ENCODE measurements around the gene AGBL3. TPM values are rescaled to one million over a fixed set of nuclear protein-coding genes. Genes with fewer than 3 reads are reported as not detected.

Gene AGBL3
- 1.2 and 1.3 TPM in 2 replicates for total RNA-seq
- long read RNA-seq, partial matches to known transcripts = 2 of 5 reads
- long read RNA-seq, other reads (novel, unspliced or antisense) = 3 of 5 reads

GRCh38 chr7:134986363-134987251 lies at the start of gene AGBL3:
Gene AGBL3, plus strand, starts transcription at chr7:134986508. Its CDS starts 1,426 bp downstream, at chr7:134987934.
- Mint-ChIP-seq H3K9me3 (ENCODE audit: unreplicated experiment) (no peaks in the 10 kb centered on the region), H3K27me3 (ENCODE audit: unreplicated experiment) (no peaks in the 10 kb centered on the region), H3K36me3 (ENCODE audit: unreplicated experiment) (peaks cover 7% of the 10 kb centered on the region), H3K27ac (ENCODE audit: unreplicated experiment) (peak within 1 kb of the TSS; percentile 98), H3K4me1 (ENCODE audit: unreplicated experiment) (peaks cover 23% of the 10 kb centered on the region), H3K4me3 (ENCODE audit: unreplicated experiment) (peak within 1 kb of the TSS; percentile 97)
- peak; percentile 98 for DNase-seq (ENCODE audit: extremely low spot score, unreplicated experiment)
- TF ChIP-seq CTCF (IDR thresholded peaks at IDR 0.05) = peak; percentile 73

GRCh38 chr7:134936893-134937510 lies 49.3 kb upstream of the AGBL3 start:
- Mint-ChIP-seq H3K27ac (ENCODE audit: unreplicated experiment) (peak overlapping the region; percentile 69), H3K4me3 (ENCODE audit: unreplicated experiment) (no peak overlapping the region), H3K36me3 (ENCODE audit: unreplicated experiment) (peaks cover 75% of the 10 kb centered on the region), H3K4me1 (ENCODE audit: unreplicated experiment) (peaks cover 83% of the 10 kb centered on the region), H3K27me3 (ENCODE audit: unreplicated experiment) (no peaks in the 10 kb centered on the region), H3K9me3 (ENCODE audit: unreplicated experiment) (peaks cover 3% of the 10 kb centered on the region)
- TF ChIP-seq CTCF (IDR thresholded peaks at IDR 0.05) = no peak
- no peak for DNase-seq (ENCODE audit: extremely low spot score, unreplicated experiment)

GRCh38 chr7:134938141-134938540 lies 48.2 kb upstream of the AGBL3 start:
- H3K36me3 Mint-ChIP-seq (ENCODE audit: unreplicated experiment) = peaks cover 74% of the 10 kb centered on the region
- H3K4me3 Mint-ChIP-seq (ENCODE audit: unreplicated experiment) = no peak overlapping the region
- no peak for TF ChIP-seq CTCF (IDR thresholded peaks at IDR 0.05)
- peak overlapping the region; percentile 69 for H3K27ac Mint-ChIP-seq (ENCODE audit: unreplicated experiment)
- no peaks in the 10 kb centered on the region for H3K9me3 Mint-ChIP-seq (ENCODE audit: unreplicated experiment)
- H3K4me1 Mint-ChIP-seq (ENCODE audit: unreplicated experiment) = peaks cover 76% of the 10 kb centered on the region
- H3K27me3 Mint-ChIP-seq (ENCODE audit: unreplicated experiment) = no peaks in the 10 kb centered on the region
- DNase-seq (ENCODE audit: extremely low spot score, unreplicated experiment) = no peak

GRCh38 chr7:134939136-134939535 lies 47.2 kb upstream of the AGBL3 start:
- TF ChIP-seq CTCF (IDR thresholded peaks at IDR 0.05) = no peak
- Mint-ChIP-seq H3K4me3 (ENCODE audit: unreplicated experiment) (no peak overlapping the region), H3K27ac (ENCODE audit: unreplicated experiment) (peak overlapping the region; percentile 80), H3K36me3 (ENCODE audit: unreplicated experiment) (peaks cover 70% of the 10 kb centered on the region), H3K4me1 (ENCODE audit: unreplicated experiment) (peaks cover 66% of the 10 kb centered on the region), H3K27me3 (ENCODE audit: unreplicated experiment) (no peaks in the 10 kb centered on the region), H3K9me3 (ENCODE audit: unreplicated experiment) (no peaks in the 10 kb centered on the region)
- no peak for DNase-seq (ENCODE audit: extremely low spot score, unreplicated experiment)

GRCh38 chr7:134940729-134941128 lies 45.6 kb upstream of the AGBL3 start:
- Mint-ChIP-seq H3K27me3 (ENCODE audit: unreplicated experiment) (no peaks in the 10 kb centered on the region), H3K4me3 (ENCODE audit: unreplicated experiment) (no peak overlapping the region), H3K27ac (ENCODE audit: unreplicated experiment) (peak overlapping the region; percentile 80)

More at GRCh38 chr7:134940729-134941128, 45.6 kb upstream of the AGBL3 start:
- TF ChIP-seq CTCF (IDR thresholded peaks at IDR 0.05) = no peak
- H3K9me3 Mint-ChIP-seq (ENCODE audit: unreplicated experiment) = no peaks in the 10 kb centered on the region
- H3K4me1 Mint-ChIP-seq (ENCODE audit: unreplicated experiment) = peaks cover 53% of the 10 kb centered on the region
- peaks cover 66% of the 10 kb centered on the region for H3K36me3 Mint-ChIP-seq (ENCODE audit: unreplicated experiment)
- no peak for DNase-seq (ENCODE audit: extremely low spot score, unreplicated experiment)
